Measurements from ENCODE around the gene TAAR8.
"Not testable (repeated sequence)": the region's sequence is repeated elsewhere in the genome, so short reads cannot be mapped to it uniquely, and the experiment has no call there.

Gene TAAR8

GRCh38 chr6:132552372-132552771 is at the start of gene TAAR8:
Gene TAAR8, plus strand, starts transcription at chr6:132552672. Its CDS starts 21 bp downstream, at chr6:132552693.
- no peak for DNase-seq

- DNase-seq, result no peak
Observed at GRCh38 chr6:132504757-132505156, 47.7 kb upstream of the TAAR8 start.

- no peak for DNase-seq
Observed at GRCh38 chr6:132505158-132505557, 47.3 kb upstream of the TAAR8 start.

GRCh38 chr6:132506461-132506860 is 46.0 kb upstream of the TAAR8 start:
- no peak for DNase-seq

- DNase-seq, result no peak
Observed at GRCh38 chr6:132506869-132507808, 45.3 kb upstream of the TAAR8 start.

GRCh38 chr6:132511210-132511830 is 41.2 kb upstream of the TAAR8 start:
- DNase-seq, result no peak

- DNase-seq, result no peak
Observed at GRCh38 chr6:132511831-132512220, 40.6 kb upstream of the TAAR8 start.

- no peak for DNase-seq
Observed at GRCh38 chr6:132512342-132512637, 40.2 kb upstream of the TAAR8 start.

GRCh38 chr6:132512638-132513632 is 39.5 kb upstream of the TAAR8 start, which contains the start of gene STX7:
Gene STX7, minus strand, starts transcription at chr6:132513116. Its CDS starts 9,586 bp downstream, at chr6:132503530.
- peak; percentile 89 for DNase-seq

- no peak for DNase-seq
Observed at GRCh38 chr6:132513831-132514545, 38.5 kb upstream of the TAAR8 start.

GRCh38 chr6:132515386-132515785 is 37.1 kb upstream of the TAAR8 start:
- DNase-seq, result no peak

GRCh38 chr6:132520953-132521352 is 31.5 kb upstream of the TAAR8 start:
- no peak for DNase-seq

GRCh38 chr6:132524646-132525045 is 27.8 kb upstream of the TAAR8 start:
- DNase-seq, result no peak

- no peak for DNase-seq
Observed at GRCh38 chr6:132525866-132526265, 26.6 kb upstream of the TAAR8 start.

GRCh38 chr6:132526461-132526860 is 26.0 kb upstream of the TAAR8 start:
- DNase-seq, result no peak

- DNase-seq, result no peak
Observed at GRCh38 chr6:132527791-132528190, 24.7 kb upstream of the TAAR8 start.

- DNase-seq, result peak; percentile 67
Observed at GRCh38 chr6:132530293-132530974, 22.0 kb upstream of the TAAR8 start.

GRCh38 chr6:132534546-132534945 is 17.9 kb upstream of the TAAR8 start:
- not testable (repeated sequence) for DNase-seq

- no peak for DNase-seq
Observed at GRCh38 chr6:132537145-132537544, 15.3 kb upstream of the TAAR8 start.

GRCh38 chr6:132537977-132538376 is 14.5 kb upstream of the TAAR8 start, which contains the start of gene TAAR9:
Gene TAAR9, plus strand, starts transcription at chr6:132538277. Its CDS starts 13 bp downstream, at chr6:132538290.
- DNase-seq, result no peak

GRCh38 chr6:132544826-132545225 is 7.6 kb upstream of the TAAR8 start:
- no peak for DNase-seq

All from NCI-H1105 (cell line).